Thoracic aorta (tissue), 2 donors: Measurements from ENCODE around the gene DPP6. TPM values are rescaled to one million over a fixed set of nuclear protein-coding genes. Genes with fewer than 3 reads are reported as not detected.

ENCODE experiments used
- ATAC-seq: fragments of 150-250 bp; one replicate; pipeline ENCODE4 v1.8.0; 2017; ENCODE audit warnings: low read depth; ENCODE audit not compliant: insufficient number of reproducible peaks, low FRiP score
- DNase-seq: peaks from one replicate; pipeline ENCODE4 v3.0.0-alpha.2; 2020; ENCODE audit warnings: low spot score
- H3K27ac ChIP-seq, 2 donors: fragments of 200-600 bp; sonication (generic); 1 replicate in 1 of 2; 2 replicates in 1 of 2; pipeline ENCODE4 v1.5.1; 2016; ENCODE audit warnings: mild to moderate bottlenecking in 2 of 2, moderate library complexity in 2 of 2
- H3K27me3 ChIP-seq: fragments of 200-600 bp; sonication (generic); replicated peaks from 2 replicates; pipeline ENCODE4 v1.6.0; 2016; ENCODE audit warnings: mild to moderate bottlenecking; ENCODE audit not compliant: insufficient read depth
- H3K36me3 ChIP-seq: fragments of 200-600 bp; sonication (generic); one replicate; pipeline ENCODE4 v1.5.1; 2016
- H3K4me1 ChIP-seq, 2 donors: fragments of 200-600 bp; sonication (generic); 1 replicate in 1 of 2; 2 replicates in 1 of 2; pipeline versions ENCODE4 v1.5.1 to v1.6.0; 2016; ENCODE audit warnings: low read depth in 2 of 2, mild to moderate bottlenecking in 1 of 2; ENCODE audit not compliant: control insufficient read depth in 1 of 2
- H3K4me3 ChIP-seq: fragments of 200-600 bp; sonication (generic); 2 replicates; pipeline ENCODE4 v1.5.1; 2016; ENCODE audit warnings: mild to moderate bottlenecking
- H3K9me3 ChIP-seq: fragments of 200-600 bp; sonication (generic); 2 replicates; pipeline ENCODE4 v1.5.1; 2016
- total RNA-seq, 2 donors: library from RNA; depleted of rRNA; stranded (reverse); fragments of >200 nt; gene quantifications; one replicate each; pipeline versions ENCODE4 v1.1.0 to v1.2.3, GENCODE V29; 2016
- TF ChIP-seq, protein P1 (sequence below): fragments of 200-600 bp; sonication (generic); IDR thresholded peaks from one replicate; pipeline ENCODE4 v1.5.1; 2019; ENCODE audit warnings: antibody characterized with exemption

Gene DPP6
- total RNA-seq, 2 donors from 2014 or later: not detected

DNA sequence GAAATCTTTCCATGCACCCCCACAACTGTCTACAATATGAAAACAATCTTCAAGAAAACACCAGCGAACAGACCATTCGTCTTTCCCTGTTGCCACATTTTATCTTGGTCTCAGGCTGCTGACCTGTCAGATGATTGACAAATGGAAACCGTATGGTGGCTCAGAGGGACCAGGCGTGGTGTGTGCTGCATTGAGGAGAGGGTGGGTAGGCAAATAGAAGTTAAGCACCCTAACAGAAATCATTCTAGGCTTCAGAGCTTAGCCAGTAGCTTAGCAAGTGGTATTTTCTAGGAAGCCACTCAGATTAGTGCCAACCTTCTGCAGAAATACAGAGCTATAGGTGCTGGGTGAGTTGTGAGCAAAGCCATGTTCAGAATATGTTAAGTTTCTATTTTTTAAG, 114.9 kb downstream of the DPP6 start:
- no peak overlapping the region for H3K4me3 ChIP-seq
- TF ChIP-seq, protein P1, sequence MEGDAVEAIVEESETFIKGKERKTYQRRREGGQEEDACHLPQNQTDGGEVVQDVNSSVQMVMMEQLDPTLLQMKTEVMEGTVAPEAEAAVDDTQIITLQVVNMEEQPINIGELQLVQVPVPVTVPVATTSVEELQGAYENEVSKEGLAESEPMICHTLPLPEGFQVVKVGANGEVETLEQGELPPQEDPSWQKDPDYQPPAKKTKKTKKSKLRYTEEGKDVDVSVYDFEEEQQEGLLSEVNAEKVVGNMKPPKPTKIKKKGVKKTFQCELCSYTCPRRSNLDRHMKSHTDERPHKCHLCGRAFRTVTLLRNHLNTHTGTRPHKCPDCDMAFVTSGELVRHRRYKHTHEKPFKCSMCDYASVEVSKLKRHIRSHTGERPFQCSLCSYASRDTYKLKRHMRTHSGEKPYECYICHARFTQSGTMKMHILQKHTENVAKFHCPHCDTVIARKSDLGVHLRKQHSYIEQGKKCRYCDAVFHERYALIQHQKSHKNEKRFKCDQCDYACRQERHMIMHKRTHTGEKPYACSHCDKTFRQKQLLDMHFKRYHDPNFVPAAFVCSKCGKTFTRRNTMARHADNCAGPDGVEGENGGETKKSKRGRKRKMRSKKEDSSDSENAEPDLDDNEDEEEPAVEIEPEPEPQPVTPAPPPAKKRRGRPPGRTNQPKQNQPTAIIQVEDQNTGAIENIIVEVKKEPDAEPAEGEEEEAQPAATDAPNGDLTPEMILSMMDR: no peak
- no peak for DNase-seq
- H3K27me3 ChIP-seq: no peaks in the 10 kb centered on the region
- H3K27ac ChIP-seq: no peak overlapping the region
- no peaks in the 10 kb centered on the region for H3K9me3 ChIP-seq
- ATAC-seq: no peak
- no peaks in the 10 kb centered on the region for H3K36me3 ChIP-seq
- H3K4me1 ChIP-seq: no peaks in the 10 kb centered on the region

DNA sequence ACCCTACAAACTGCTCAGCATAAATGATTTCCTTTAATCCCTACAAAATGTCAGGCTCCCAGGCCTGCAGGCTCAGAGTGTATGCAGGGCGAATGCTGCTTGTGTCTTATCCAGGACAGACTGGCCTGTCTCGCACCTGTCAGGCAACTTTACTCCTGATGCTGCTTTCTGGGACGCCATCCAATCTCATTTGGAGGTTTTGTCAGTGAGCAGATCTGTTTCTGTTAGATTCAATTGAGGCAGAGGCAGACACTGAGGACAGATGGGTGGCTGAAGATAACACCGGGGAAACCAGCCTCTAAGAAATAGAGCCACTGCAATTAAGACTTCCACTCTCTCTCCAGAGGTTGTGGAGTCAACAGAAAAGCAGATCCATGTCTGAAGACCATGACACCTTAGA, 115.6 kb downstream of the DPP6 start:
- H3K27ac ChIP-seq: no peak overlapping the region
- no peaks in the 10 kb centered on the region for H3K9me3 ChIP-seq
- no peaks in the 10 kb centered on the region for H3K27me3 ChIP-seq
- no peaks in the 10 kb centered on the region for H3K36me3 ChIP-seq
- H3K4me3 ChIP-seq: no peak overlapping the region
- no peaks in the 10 kb centered on the region for H3K4me1 ChIP-seq
- no peak for ATAC-seq
- DNase-seq: no peak
- TF ChIP-seq, protein P1: no peak

DNA sequence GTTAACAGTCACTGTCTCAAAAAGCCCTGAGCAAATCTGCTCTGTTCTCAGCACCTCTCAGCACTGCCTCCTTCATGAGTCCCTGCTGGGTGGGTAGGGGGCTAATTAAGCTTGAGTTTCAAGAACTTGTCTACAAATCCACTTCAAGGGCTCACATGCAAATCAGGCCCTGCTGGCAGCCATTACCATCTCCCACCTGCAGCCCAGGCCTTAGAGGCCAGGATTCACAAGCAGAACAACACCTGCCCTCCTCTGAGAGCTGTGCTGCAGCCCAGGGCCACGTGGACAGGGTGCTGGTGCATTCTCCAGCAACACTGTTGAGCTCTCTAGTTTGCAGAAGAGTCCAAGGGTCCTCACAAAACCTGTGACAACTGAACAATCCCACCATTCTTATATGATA, 119.2 kb downstream of the DPP6 start:
- DNase-seq (no peak), ATAC-seq (no peak)
- TF ChIP-seq, protein P1: no peak
- Histone ChIP-seq H3K9me3 (no peaks in the 10 kb centered on the region), H3K27me3 (no peaks in the 10 kb centered on the region), H3K4me3 (no peak overlapping the region), H3K27ac (no peak overlapping the region), H3K4me1 (no peaks in the 10 kb centered on the region), H3K36me3 (no peaks in the 10 kb centered on the region)

DNA sequence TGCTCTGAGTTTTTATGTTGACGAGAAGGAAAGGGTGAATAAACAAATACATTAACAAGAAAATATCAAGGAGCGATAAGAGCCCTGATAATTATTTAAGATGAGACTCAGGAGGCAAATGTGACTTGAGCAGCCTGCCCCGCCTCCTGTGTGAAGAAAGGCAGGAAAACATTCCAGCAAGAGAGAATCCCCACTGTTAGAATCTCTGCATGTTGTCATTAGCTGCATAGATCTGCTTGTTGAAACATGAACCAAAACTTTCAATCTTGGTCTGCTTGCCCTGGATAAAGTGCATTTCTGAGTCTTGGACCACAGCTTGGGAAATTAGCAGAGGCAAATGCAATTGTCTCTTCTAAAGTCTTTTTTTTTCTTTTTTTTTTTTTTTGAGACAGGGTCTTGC, 120.0 kb downstream of the DPP6 start:
- no peaks in the 10 kb centered on the region for H3K9me3 ChIP-seq
- H3K36me3 ChIP-seq: no peaks in the 10 kb centered on the region
- no peak for DNase-seq
- TF ChIP-seq, protein P1: no peak
- H3K27me3 ChIP-seq: no peaks in the 10 kb centered on the region
- no peak overlapping the region for H3K4me3 ChIP-seq
- no peaks in the 10 kb centered on the region for H3K4me1 ChIP-seq
- no peak for ATAC-seq
- H3K27ac ChIP-seq: no peak overlapping the region

DNA sequence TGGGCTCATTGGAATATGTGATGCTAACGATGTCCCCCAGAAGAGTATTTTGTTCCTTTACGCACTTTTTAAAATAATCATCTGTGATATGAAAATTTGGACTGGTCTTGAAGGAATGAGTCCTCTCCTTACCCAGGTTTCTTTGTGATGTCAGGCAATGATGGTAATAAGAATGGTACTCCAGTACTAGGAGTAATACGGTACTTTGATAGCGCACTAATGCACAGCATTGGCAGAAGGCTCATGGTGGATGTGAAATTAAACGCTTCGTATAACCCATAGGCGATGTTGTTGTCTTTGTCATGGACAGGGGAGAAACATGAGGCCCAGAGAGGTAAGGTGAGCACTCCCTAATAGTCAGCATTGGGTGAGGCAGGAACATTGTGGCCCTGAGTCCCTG, 125.4 kb downstream of the DPP6 start:
- H3K9me3 ChIP-seq: no peaks in the 10 kb centered on the region
- no peak overlapping the region for H3K27ac ChIP-seq
- no peaks in the 10 kb centered on the region for H3K4me1 ChIP-seq
- no peak for DNase-seq
- no peaks in the 10 kb centered on the region for H3K36me3 ChIP-seq
- ATAC-seq: no peak
- TF ChIP-seq, protein P1: no peak
- no peaks in the 10 kb centered on the region for H3K27me3 ChIP-seq
- H3K4me3 ChIP-seq: no peak overlapping the region
